Measurements from ENCODE around the gene XG. TPM values are rescaled to one million over a fixed set of nuclear protein-coding genes. Genes with fewer than 3 reads are reported as not detected.

Gene XG
- total and polyA plus RNA-seq, 9 of the 15 experiments (the other 6 are each of a cell fraction or from before 2014, with no cell fraction given): 0.03 to 0.12 TPM; not detected in 7

DNA sequence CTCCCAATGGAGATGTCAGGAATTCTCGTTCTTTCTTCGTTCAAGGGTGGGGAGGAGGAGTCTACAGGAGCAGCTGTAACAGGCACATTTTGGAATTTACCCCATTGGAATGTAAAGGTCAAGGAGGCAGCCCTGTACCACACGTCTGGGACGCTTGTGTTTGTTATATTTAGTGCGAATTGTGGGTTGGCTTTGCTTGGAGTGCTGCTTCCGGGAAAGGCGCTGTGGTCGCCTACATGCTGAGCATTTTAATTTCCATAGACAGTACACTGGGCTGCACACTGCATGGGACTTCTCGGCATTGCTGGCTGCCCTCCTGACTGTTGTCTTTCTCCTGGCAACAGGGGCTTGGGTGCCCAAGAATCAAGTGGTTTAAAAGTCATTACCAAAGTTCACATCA lies 89.7 kb downstream of the XG start:
- DNase-seq (ENCODE audit: extremely low read depth in 1 of 4, low spot score in 3 of 4): no peak
- Histone ChIP-seq H3K9me1 (ENCODE audit: control insufficient read depth, insufficient read depth, low read length) (no peaks in the 10 kb centered on the region), H3K79me2 (ENCODE audit: control insufficient read depth, insufficient read depth, low read length) (no peaks in the 10 kb centered on the region), H3K4me2 (ENCODE audit: insufficient read depth, low read length) (no peak overlapping the region), H2AFZ (ENCODE audit: low read depth, low read length) (no peak overlapping the region), H3K27ac (ENCODE audit: extremely low read depth, low read depth, low read length) (no peak overlapping the region), H3K27me3 (ENCODE audit: control insufficient read depth in 2 of 2, insufficient read depth in 2 of 2, low read length in 2 of 2) (no peaks in the 10 kb centered on the region), H4K20me1 (replicated peaks; ENCODE audit: control insufficient read depth, insufficient read depth, low read length) (no peaks in the 10 kb centered on the region), H3K9me3 (replicated peaks; ENCODE audit: control insufficient read depth, insufficient read depth, low read depth, low read length) (peaks cover 3% of the 10 kb centered on the region; the same call in 1 of the 2 replicates), H3K4me1 (replicated peaks in 1 of 2; ENCODE audit: control insufficient read depth in 2 of 2, insufficient read depth in 2 of 2, low read length in 2 of 2) (no peaks in the 10 kb centered on the region), H3K36me3 (ENCODE audit: control insufficient read depth, insufficient read depth, low read length) (no peaks in the 10 kb centered on the region), H3K4me3 (no peak overlapping the region), H3K9ac (ENCODE audit: insufficient read depth in 1 of 2, low read depth in 2 of 2, low read length in 2 of 2) (no peak overlapping the region)
- POLR2A ChIA-PET: no interaction called here
- CTCF ChIA-PET (ENCODE audit: low intra/inter-chr PET ratio): no interaction called here
- WGBS (ENCODE audit: insufficient coverage, low coverage, missing lambda C conversion rate): 27% methylated on average over 8 of the region's 9 CpGs
- ATAC-seq: no peak
- FAIRE-seq: no peak
- intact Hi-C loops (cut with micrococcal nuclease): no loop called here
- TF ChIP-seq NFE2L1 (tag; IDR thresholded peaks at IDR 0.05; ENCODE audit: borderline replicate concordance, low read depth) (no peak), ZSCAN29 (IDR thresholded peaks at IDR 0.05) (no peak), THRAP3 (IDR thresholded peaks at IDR 0.05; ENCODE audit: borderline replicate concordance) (no peak), NR2C2 (CRISPR knock-in tag; IDR thresholded peaks at IDR 0.05) (no peak), NR2C2 (tag; IDR thresholded peaks at IDR 0.05) (no peak)
- BruUV-seq (replicated peaks): no TSS peak
- in situ Hi-C loops (cut with MboI): no loop called here

- ATAC-seq: no peak
Observed at GRCh38 chrX:2846992-2847391, 95.2 kb downstream of the XG start.

More at GRCh38 chrX:2846992-2847391, 95.2 kb downstream of the XG start:
- no TSS peak for BruUV-seq (replicated peaks)
- ChIA-PET POLR2A (no interaction called here), CTCF (ENCODE audit: low intra/inter-chr PET ratio) (no interaction called here)
- Histone ChIP-seq H3K27me3 (ENCODE audit: control insufficient read depth in 2 of 2, insufficient read depth in 2 of 2, low read length in 2 of 2) (no peaks in the 10 kb centered on the region), H3K4me3 (no peak overlapping the region), H2AFZ (ENCODE audit: low read depth, low read length) (no peak overlapping the region), H4K20me1 (replicated peaks; ENCODE audit: control insufficient read depth, insufficient read depth, low read length) (no peaks in the 10 kb centered on the region), H3K4me2 (ENCODE audit: insufficient read depth, low read length) (no peak overlapping the region), H3K4me1 (replicated peaks in 1 of 2; ENCODE audit: control insufficient read depth in 2 of 2, insufficient read depth in 2 of 2, low read length in 2 of 2) (no peaks in the 10 kb centered on the region), H3K9ac (ENCODE audit: insufficient read depth in 1 of 2, low read depth in 2 of 2, low read length in 2 of 2) (no peak overlapping the region), H3K36me3 (ENCODE audit: control insufficient read depth, insufficient read depth, low read length) (no peaks in the 10 kb centered on the region), H3K79me2 (ENCODE audit: control insufficient read depth, insufficient read depth, low read length) (no peaks in the 10 kb centered on the region), H3K9me1 (ENCODE audit: control insufficient read depth, insufficient read depth, low read length) (no peaks in the 10 kb centered on the region), H3K9me3 (replicated peaks; ENCODE audit: control insufficient read depth, insufficient read depth, low read depth, low read length) (no peaks in the 10 kb centered on the region), H3K27ac (ENCODE audit: extremely low read depth, low read depth, low read length) (no peak overlapping the region)
- FAIRE-seq (no peak), DNase-seq (ENCODE audit: extremely low read depth in 1 of 4, low spot score in 3 of 4) (no peak)
- in situ Hi-C loops (cut with MboI): no loop called here
- TF ChIP-seq ZSCAN29 (IDR thresholded peaks at IDR 0.05): no peak
- no peak for TF ChIP-seq ARNT (IDR thresholded peaks at IDR 0.05)
- TF ChIP-seq RBM15 (IDR thresholded peaks at IDR 0.05; ENCODE audit: insufficient read depth, low read length): no peak
- TF ChIP-seq ZNF41 (CRISPR knock-in tag; conservative IDR thresholded peaks at IDR 0.05): no peak
- TF ChIP-seq, protein P1, sequence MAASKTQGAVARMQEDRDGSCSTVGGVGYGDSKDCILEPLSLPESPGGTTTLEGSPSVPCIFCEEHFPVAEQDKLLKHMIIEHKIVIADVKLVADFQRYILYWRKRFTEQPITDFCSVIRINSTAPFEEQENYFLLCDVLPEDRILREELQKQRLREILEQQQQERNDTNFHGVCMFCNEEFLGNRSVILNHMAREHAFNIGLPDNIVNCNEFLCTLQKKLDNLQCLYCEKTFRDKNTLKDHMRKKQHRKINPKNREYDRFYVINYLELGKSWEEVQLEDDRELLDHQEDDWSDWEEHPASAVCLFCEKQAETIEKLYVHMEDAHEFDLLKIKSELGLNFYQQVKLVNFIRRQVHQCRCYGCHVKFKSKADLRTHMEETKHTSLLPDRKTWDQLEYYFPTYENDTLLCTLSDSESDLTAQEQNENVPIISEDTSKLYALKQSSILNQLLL (CRISPR knock-in tag; IDR thresholded peaks at IDR 0.05; ENCODE audit: borderline replicate concordance): no peak
- intact Hi-C loops (cut with micrococcal nuclease): no loop called here
